HEK293T (cell line): ENCODE data around the gene PLEKHA7.

Source experiments
- ARNT ChIP-seq: fragments of 450-650 bp; IDR thresholded peaks from 2 replicates; pipeline ENCODE4 v1.6.1; 2017; ENCODE audit warnings: mild to moderate bottlenecking
- BHLHE40 ChIP-seq: fragments of 450-650 bp; IDR thresholded peaks from 2 replicates; pipeline ENCODE4 v1.6.1; 2016; ENCODE audit warnings: mild to moderate bottlenecking, moderate library complexity, borderline replicate concordance
- CTBP1 ChIP-seq: fragments of 450-650 bp; IDR thresholded peaks from 2 replicates; pipeline ENCODE4 v1.6.1; 2016; ENCODE audit warnings: borderline replicate concordance
- FOXK2 ChIP-seq: fragments of 450-650 bp; IDR thresholded peaks from 2 replicates; pipeline ENCODE4 v1.6.1; 2016; ENCODE audit warnings: mild to moderate bottlenecking
- FOXM1 ChIP-seq: fragments of 450-650 bp; IDR thresholded peaks from 2 replicates; pipeline ENCODE4 v1.6.1; 2017; ENCODE audit warnings: mild to moderate bottlenecking, borderline replicate concordance
- L3MBTL2 ChIP-seq: fragments of 450-650 bp; conservative IDR thresholded peaks from 2 replicates; pipeline ENCODE4 v1.6.1; 2016; ENCODE audit warnings: mild to moderate bottlenecking
- NFRKB ChIP-seq: fragments of 450-650 bp; IDR thresholded peaks from 2 replicates; pipeline ENCODE4 v1.6.1; 2016; ENCODE audit warnings: mild to moderate bottlenecking, moderate library complexity
- PKNOX1 ChIP-seq: fragments of 450-650 bp; IDR thresholded peaks from 2 replicates; pipeline ENCODE4 v1.6.1; 2016
- SP1 ChIP-seq: fragments of 450-650 bp; IDR thresholded peaks from 2 replicates; pipeline ENCODE4 v1.6.1; 2017
- SUZ12 ChIP-seq: fragments of 450-650 bp; IDR thresholded peaks from 2 replicates; pipeline ENCODE4 v1.6.1; 2016; ENCODE audit warnings: mild to moderate bottlenecking
- TARDBP ChIP-seq: fragments of 450-650 bp; IDR thresholded peaks from 2 replicates; pipeline ENCODE4 v1.6.1; 2016
- ZNF384 ChIP-seq: fragments of 450-650 bp; IDR thresholded peaks from 2 replicates; pipeline ENCODE4 v1.6.1; 2016

DNA sequence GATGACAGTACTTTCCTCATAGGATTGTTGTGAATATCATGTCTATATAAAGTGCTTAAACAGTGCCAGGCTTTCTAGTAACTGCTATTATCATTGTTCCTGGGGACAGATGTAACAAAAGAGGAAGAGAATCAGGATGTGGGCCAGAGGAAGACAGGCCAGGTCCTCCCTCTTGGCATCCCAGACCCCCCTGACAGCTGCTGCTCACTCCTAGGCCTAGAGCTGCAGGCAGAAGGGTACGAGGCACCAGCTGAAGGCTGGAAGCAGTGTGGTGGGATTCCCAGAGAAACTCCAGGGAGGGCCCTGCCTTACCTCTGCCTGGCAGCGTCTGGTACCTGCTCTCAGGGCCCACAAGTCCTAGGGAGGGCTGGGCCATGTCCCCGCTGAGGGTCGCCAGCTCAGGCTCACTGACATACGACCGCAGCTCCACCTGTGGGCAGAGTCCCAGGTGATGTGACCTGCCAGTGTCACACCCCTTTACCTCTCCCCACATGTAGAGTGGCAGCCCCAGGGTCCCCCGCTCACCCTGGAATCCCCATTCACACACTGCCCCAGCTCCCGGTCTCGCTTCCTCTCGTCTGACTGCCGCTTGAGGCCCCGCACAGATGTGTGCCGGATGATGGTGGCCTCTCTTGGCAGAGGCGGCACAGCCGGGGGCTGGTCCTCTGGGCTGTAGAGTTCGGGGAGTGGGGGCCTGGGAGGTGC is 223.6 kb downstream of the PLEKHA7 start:
- TF ChIP-seq TARDBP: no peak
- no peak for TF ChIP-seq PKNOX1
- TF ChIP-seq BHLHE40: no peak
- no peak for TF ChIP-seq ARNT
- TF ChIP-seq SUZ12: no peak
- TF ChIP-seq FOXK2: no peak
- TF ChIP-seq FOXM1: no peak
- TF ChIP-seq SP1: no peak
- TF ChIP-seq NFRKB: no peak
- TF ChIP-seq ZNF384: no peak
- TF ChIP-seq CTBP1: no peak
- no peak for TF ChIP-seq L3MBTL2
